Umbilical cord (tissue), 2 donors: ENCODE results near the gene PKP3. TPM values are rescaled to one million over a fixed set of nuclear protein-coding genes. Genes with fewer than 3 reads are reported as not detected.
"Not testable (repeated sequence)": the region's sequence is repeated elsewhere in the genome, so short reads cannot be mapped to it uniquely, and the experiment has no call there.

Source experiments
- DNase-seq: peaks from one replicate; pipeline ENCODE4 v3.0.0-alpha.2; 2015; ENCODE audit warnings: low spot score
- total RNA-seq: library from RNA; depleted of rRNA; stranded (reverse); fragments of >200 nt; gene quantifications from one replicate; pipeline ENCODE4 v1.2.3, GENCODE V29; 2014; ENCODE audit warnings: low replicate concordance; ENCODE audit not compliant: insufficient read depth

The PKP3 gene
- total RNA-seq, 1 donor from 2014 or later: 36.6 TPM

- not testable (repeated sequence) for DNase-seq
These were observed 16.7 kb downstream of the PKP3 start for GRCh38 chr11:410711-411110.

DNA sequence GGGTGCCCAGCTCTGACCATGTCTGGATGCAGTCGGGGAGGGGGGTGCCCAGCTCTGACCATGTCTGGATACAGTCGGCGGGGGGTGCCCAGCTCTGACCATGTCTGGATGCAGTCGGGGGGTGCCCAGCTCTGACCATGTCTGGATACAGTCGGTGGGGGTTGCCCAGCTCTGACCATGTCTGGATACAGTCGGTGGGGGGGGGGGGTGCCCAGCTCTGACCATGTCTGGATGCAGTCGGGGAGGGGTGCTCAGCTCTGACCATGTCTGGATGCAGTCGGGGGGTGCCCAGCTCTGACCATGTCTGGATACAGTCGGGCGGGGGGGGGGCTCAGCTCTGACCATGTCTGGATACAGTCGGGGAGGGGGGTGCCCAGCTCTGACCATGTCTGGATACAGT, 17.5 kb downstream of the PKP3 start:
- DNase-seq: not testable (repeated sequence)

DNA sequence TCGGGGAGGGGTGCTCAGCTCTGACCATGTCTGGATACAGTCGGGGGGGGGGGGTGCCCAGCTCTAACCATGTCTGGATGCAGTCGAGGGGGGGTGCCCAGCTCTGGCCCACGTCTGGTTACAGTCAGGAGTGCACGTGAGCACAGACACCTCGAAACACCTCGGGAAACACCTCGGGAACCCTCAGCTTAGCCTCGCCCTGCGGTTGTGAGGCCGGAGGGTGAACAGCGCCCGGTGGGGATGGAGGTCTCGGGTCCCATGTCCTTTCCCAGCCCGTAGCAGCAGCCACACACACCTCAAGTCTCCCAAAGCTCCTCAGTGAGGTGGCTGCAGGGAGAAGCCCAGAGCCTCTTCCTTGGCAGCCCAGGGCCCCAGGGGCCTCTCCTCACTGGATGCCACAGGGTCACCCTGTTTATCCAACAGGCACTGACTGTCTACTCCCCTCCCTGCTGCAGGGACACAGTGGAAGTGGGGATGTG, 18.7 kb downstream of the PKP3 start:
- no peak for DNase-seq

- DNase-seq: no peak
These were observed 19.4 kb downstream of the PKP3 start for GRCh38 chr11:413120-414081.

DNA sequence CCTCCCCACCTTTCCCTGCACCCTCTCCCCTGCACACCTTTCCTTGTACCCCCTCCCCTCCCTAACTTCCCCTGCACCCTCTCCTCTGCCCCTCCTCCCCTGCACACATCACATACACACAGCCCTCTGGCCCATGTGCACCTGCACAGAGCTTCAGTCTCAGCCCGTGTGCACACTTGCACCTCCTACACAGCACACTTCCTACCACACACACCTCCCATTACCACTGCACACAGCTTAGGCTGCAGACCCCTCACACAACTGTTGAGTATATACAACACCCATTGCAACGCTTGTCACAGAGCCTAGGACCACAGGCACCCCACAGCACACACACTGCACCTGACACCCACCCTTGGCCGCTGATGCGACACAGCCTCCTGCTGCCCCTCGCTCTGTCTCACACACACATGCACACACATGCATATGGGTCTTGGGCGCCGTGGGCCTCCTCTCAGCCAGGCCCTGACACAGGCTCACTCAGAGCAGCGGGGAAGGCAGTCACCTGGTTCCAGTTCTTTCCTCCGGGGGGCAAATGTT, 20.4 kb downstream of the PKP3 start:
- DNase-seq: no peak

GRCh38 chr11:415640-416041, 21.6 kb downstream of the PKP3 start:
- no peak for DNase-seq

DNA sequence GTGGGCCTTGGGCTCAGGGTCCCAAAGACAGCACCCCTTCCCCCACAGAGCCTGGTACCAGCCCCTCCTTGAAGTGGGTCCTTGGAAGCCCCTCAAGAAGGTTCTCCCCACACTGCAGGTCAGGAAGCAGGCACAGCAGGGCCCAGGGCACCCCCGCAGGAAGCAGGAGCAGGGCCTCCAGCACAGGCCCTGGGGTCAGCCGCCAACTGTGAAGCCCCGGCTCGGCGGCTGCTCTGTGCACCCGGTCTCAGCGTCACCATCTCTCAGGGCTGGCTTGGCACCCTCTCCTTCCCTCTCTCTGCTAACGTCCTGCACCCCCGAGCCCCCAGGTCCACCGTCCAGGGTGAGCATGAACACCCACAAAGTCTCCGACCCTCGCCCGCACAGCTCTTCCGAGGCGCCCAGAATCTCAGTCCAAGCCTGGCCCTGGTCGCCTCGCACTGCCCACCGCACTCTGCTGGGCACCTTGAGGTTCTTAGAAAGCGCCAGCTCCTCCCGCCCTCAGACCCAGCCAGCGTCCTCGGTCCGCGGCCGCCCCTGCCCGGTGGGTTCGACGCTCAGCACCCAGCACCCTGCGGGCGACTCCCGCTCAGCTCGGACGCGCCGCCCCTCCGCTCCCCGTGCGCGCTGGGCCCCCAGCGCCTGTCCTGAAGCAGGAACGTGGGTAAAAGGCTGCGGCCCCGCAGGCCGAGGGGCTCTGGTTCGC, 22.2 kb downstream of the PKP3 start:
- DNase-seq: no peak

- DNase-seq: no peak
These were observed 23.0 kb downstream of the PKP3 start for GRCh38 chr11:416757-417621.

- DNase-seq: no peak
These were observed 23.8 kb downstream of the PKP3 start for GRCh38 chr11:417652-418342.

GRCh38 chr11:418343-419247, 24.6 kb downstream of the PKP3 start:
- DNase-seq: no peak

GRCh38 chr11:419248-420005, 25.4 kb downstream of the PKP3 start:
- no peak for DNase-seq

DNA sequence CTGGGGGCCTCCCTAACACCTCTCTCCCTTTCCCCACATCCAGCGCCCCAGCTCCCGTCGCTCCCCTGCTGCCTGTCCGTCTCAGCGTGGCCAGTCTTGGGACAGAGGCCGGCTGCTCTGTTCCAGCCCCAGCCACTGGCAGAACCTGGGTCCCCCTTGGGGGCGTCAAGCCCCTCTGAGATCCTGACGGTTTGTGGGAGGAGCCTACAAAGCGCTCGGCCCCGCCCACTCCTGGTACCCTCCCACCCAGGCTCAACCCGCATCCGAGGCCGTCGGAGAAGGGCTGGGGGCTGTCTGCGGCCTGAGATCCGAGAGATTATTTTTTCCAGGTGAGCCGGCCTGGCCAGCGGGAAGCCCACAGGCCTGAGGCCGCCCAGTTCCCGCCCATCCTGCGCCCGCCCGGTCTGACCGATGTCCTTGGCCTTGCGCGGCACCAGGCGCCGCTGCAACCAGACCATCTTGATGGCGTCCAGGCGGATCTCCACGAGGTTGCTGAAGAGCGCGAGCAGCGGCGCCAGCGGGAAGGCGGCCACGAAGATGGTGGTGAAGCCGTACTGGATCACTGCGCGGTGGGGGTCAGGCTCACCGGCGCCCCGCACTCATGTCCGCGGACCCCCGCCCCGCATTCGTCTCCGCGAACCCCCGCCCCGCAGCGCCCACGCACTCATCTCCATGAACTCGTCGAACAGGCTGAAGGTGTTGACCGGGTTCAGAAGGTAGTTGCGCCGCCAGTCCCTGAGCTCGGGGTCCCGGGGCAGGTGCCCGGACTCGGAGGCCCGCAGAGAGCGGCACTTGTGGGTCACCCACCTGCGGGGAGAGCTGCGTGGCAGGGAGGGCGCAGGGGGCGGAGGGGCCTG, 26.3 kb downstream of the PKP3 start:
- DNase-seq: no peak

DNA sequence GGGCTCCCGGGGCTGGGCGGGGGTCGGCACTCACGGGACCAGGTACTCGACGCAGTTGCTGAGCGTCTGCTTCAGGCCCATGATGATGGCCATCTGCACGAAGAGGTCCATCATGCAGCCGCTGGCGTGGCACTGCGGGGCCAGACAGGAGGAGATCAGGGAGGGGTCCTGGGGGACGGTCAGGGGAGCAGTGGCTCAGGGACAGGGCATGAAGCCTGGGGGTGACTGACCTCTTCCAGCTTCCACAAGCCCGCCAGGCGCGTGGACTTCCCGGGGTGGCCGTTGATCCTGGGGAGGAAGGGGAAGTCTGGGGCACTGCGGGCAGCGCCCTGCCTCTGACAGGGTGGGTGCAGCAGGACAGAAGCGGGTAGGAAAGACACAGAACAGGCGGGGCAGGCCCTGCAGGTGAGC, 26.9 kb downstream of the PKP3 start:
- no peak for DNase-seq

GRCh38 chr11:422249-422656, 28.2 kb downstream of the PKP3 start:
- DNase-seq: no peak

- DNase-seq: no peak
These were observed 30.2 kb downstream of the PKP3 start for GRCh38 chr11:424232-424631.

DNA sequence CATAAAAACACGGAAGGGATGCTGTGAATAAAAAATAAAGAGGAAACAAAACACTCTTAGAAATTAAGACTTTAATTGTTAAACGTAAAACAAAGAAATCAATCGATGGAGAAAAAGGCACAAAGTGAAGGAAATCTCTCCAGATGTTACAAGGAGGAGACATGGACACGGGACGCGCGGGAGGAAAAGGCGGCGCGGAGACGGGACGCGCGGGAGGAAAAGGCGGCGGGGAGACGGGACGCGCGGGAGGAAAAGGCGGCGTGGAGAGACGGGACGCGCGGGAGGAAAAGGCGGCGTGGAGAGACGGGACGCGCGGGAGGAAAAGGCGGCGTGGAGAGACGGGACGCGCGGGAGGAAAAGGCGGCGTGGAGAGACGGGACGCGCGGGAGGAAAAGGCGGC, 30.8 kb downstream of the PKP3 start:
- DNase-seq: not testable (repeated sequence)

- DNase-seq: no peak
These were observed 31.3 kb downstream of the PKP3 start for GRCh38 chr11:425301-425700.

GRCh38 chr11:426851-427250, 32.8 kb downstream of the PKP3 start:
- no peak for DNase-seq
